Activated CD8-positive, alpha-beta T cell treated with anti-CD3 and anti-CD28 coated beads, Interleukin-2, amount 10 ng/mL, durations not matched to agents 7 days and 5 days (primary cell): ENCODE results near the gene RNF39. TPM values are rescaled to one million over a fixed set of nuclear protein-coding genes. Genes with fewer than 3 reads are reported as not detected.
A peak's percentile ranks its signal among the peaks of the same experiment; 100 is the strongest.

Experiments used
- ATAC-seq: fragments of 150-1000 bp; cut with Tn5 transposase; one replicate; pipeline ENCODE4 v1.10.0; 2021; ENCODE audit warnings: moderate library complexity
- CTCF ChIA-PET: fragments of 350-600 bp; sonication (Branson Sonifier 250); formaldehyde crosslinking; loops from one replicate; lab custom pipeline; 2021; ENCODE audit warnings: antibody characterized with exemption; lab: Charles Lee
- POLR2A ChIA-PET: fragments of 350-600 bp; sonication (Branson Sonifier 250); formaldehyde crosslinking; loops from one replicate; lab custom pipeline; 2021; ENCODE audit warnings: antibody characterized with exemption; lab: Charles Lee
- DNase-seq: peaks from one replicate; pipeline ENCODE4 v3.0.0-alpha.2; 2020
- H3K27ac Mint-ChIP-seq: one replicate; pipeline ENCODE4 v1.8.0; 2021; ENCODE audit warnings: mild to moderate bottlenecking, mixed read lengths
- H3K27me3 Mint-ChIP-seq: one replicate; pipeline ENCODE4 v1.8.0; 2021; ENCODE audit warnings: low read depth, mixed read lengths
- H3K36me3 Mint-ChIP-seq: one replicate; pipeline ENCODE4 v1.8.0; 2021; ENCODE audit warnings: low read depth, mixed read lengths
- H3K4me1 Mint-ChIP-seq: one replicate; pipeline ENCODE4 v1.8.0; 2021; ENCODE audit warnings: low read depth, mixed read lengths
- H3K4me3 Mint-ChIP-seq: one replicate; pipeline ENCODE4 v1.8.0; 2021; ENCODE audit warnings: mild to moderate bottlenecking, mixed read lengths
- H3K9me3 Mint-ChIP-seq: one replicate; pipeline ENCODE4 v1.8.0; 2022; ENCODE audit warnings: mixed read lengths; ENCODE audit not compliant: insufficient read depth
- total RNA-seq, 2 experiments: library from RNA; stranded (reverse); gene quantifications; one replicate each; pipeline ENCODE4 v1.2.3, GENCODE V29; 2021

The RNF39 gene
- total RNA-seq, 2 experiments from 2014 or later = not detected

- Mint-ChIP-seq H3K36me3 (no peaks in the 10 kb centered on the region), H3K9me3 (no peaks in the 10 kb centered on the region), H3K27me3 (peaks cover 61% of the 10 kb centered on the region), H3K27ac (no peak overlapping the region), H3K4me3 (peak overlapping the region; percentile 79), H3K4me1 (peaks cover 33% of the 10 kb centered on the region)
- ATAC-seq = no peak
- POLR2A ChIA-PET = interaction anchor here (0.9 to 1.9 kb wide), 4 partner anchors 9 to 110 kb away, joined by 4 to 10 read pairs (median 7); partner anchors contain the start of genes PPP1R11 and TRIM26
- CTCF ChIA-PET = interaction anchor here (0.6 to 5.6 kb wide), 35 partner anchors 10 to 347 kb away, joined by 3 to 248 read pairs (median 7); partner anchors contain the start of genes POLR1H, PPP1R11, TRIM26 and TRIM40
- DNase-seq = no peak
These were observed 28.3 kb upstream of the RNF39 start for GRCh38 chr6:30103872-30104179.

GRCh38 chr6:30102970-30103871 lies 27.7 kb upstream of the RNF39 start:
- ChIA-PET CTCF (interaction anchor here (0.6 to 5.6 kb wide), 42 partner anchors 9 to 826 kb away, joined by 3 to 248 read pairs (median 5); partner anchors contain the start of genes POLR1H, PPP1R11, TRIM26 and TRIM40), POLR2A (interaction anchor here (0.6 to 1.9 kb wide), 6 partner anchors 8 to 111 kb away, joined by 3 to 10 read pairs (median 6); partner anchors contain the start of genes POLR1H, PPP1R11 and TRIM26)
- Mint-ChIP-seq H3K36me3 (no peaks in the 10 kb centered on the region), H3K4me3 (peak overlapping the region; percentile 79), H3K9me3 (no peaks in the 10 kb centered on the region), H3K27me3 (peaks cover 62% of the 10 kb centered on the region), H3K4me1 (peaks cover 36% of the 10 kb centered on the region), H3K27ac (no peak overlapping the region)
- ATAC-seq = peak; percentile 83
- DNase-seq = peak; percentile 90

DNA sequence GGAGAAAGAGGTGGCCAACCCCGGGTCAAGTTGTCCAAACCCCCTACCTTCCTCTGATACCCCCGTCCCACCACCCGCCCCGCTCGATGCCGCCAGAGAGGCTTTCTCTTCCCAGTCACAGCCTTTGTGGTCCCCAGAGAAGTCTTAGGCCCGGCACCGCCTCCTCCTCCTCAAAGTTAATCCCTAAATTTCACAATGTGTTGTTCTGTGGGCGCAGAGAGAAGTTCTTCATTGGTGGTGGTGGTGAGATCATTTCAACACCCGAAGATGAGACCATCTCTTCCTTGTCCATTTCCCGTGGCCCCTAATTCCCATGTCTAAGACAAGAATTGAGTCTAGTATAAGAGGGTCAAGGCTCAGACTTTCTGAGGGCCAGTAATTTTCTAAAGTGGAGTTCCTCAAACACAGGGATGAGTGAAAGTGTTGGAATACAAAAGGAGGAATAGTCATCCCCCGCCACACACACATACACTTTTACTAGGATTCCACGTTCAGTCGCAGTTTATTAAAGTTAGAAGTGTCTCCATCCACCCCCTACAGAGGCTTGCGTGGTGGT lies 26.9 kb upstream of the RNF39 start:
- Mint-ChIP-seq H3K27ac (no peak overlapping the region), H3K4me3 (peak overlapping the region; percentile 79), H3K36me3 (no peaks in the 10 kb centered on the region), H3K9me3 (no peaks in the 10 kb centered on the region), H3K27me3 (peaks cover 62% of the 10 kb centered on the region), H3K4me1 (peaks cover 42% of the 10 kb centered on the region)
- ChIA-PET CTCF (interaction anchor here (0.6 to 5.6 kb wide), 35 partner anchors 8 to 826 kb away, joined by 3 to 248 read pairs (median 7); partner anchors contain the start of genes POLR1H, PPP1R11, TRIM26 and TRIM40), POLR2A (interaction anchor here (1.4 kb wide), 2 partner anchors 36 to 42 kb away, joined by 5 to 7 read pairs; partner anchors contain the start of genes POLR1H and PPP1R11)
- DNase-seq (no peak), ATAC-seq (peak; percentile 20)

GRCh38 chr6:30101444-30102413 lies 26.2 kb upstream of the RNF39 start:
- ChIA-PET POLR2A (interaction anchor here (0.6 to 1.4 kb wide), 4 partner anchors 31 to 1634 kb away, joined by 3 to 7 read pairs (median 4); partner anchors contain the start of genes POLR1H and PPP1R11), CTCF (interaction anchor here (0.7 to 5.6 kb wide), 12 partner anchors 10 to 253 kb away, joined by 3 to 248 read pairs (median 4); partner anchors contain the start of gene TRIM40)
- peaks cover 67% of the 10 kb centered on the region for H3K27me3 Mint-ChIP-seq
- DNase-seq (peak; percentile 58), ATAC-seq (peak; percentile 62)
- no peaks in the 10 kb centered on the region for H3K9me3 Mint-ChIP-seq
- peak overlapping the region; percentile 61 for H3K4me3 Mint-ChIP-seq
- peaks cover 45% of the 10 kb centered on the region for H3K4me1 Mint-ChIP-seq
- H3K27ac Mint-ChIP-seq = no peak overlapping the region
- no peaks in the 10 kb centered on the region for H3K36me3 Mint-ChIP-seq

DNA sequence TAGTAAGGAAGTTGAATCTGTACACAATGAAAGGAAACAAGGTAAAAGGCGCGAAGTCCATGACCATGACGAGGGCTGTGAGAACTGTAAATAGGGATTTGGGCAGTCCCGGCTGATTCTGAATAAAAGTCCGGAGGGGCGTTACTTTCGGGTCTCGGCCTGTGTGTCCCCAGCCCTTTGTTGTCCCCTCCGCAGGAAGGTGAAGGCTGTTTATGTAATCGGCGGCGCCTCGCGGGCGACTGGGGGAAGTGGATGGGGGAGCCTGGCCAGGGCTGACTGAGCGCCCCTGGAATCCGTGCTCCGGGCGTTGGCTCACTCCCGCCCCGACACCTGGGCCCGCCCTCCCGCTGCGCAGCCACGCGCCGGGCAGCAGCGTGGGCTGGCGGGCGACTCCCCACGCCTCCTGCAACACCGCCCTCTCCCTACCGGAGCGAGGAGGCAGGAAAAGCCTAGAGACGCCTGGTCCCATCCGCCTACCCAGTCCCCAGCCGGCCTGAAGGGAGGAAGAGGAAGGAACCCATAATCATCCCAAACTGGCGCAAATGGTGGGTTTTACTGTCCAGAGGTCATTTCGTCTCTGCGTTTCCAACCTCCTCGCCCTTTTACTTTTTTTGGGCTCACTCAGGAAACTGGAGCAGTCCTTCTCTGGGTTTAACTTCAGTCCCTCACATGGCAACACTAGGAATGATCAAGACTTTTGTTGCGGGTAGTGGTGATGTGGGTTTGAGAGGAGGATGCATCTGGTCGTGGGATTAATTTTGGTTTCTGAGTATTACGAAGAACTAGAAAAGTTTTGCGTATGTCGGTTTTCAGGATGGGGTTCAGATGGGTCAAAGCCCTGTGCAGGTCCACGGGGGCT lies 25.2 kb upstream of the RNF39 start:
- peak; percentile 14 for ATAC-seq
- H3K36me3 Mint-ChIP-seq = no peaks in the 10 kb centered on the region
- H3K27me3 Mint-ChIP-seq = peaks cover 65% of the 10 kb centered on the region
- H3K27ac Mint-ChIP-seq = no peak overlapping the region
- ChIA-PET POLR2A (interaction anchor here (0.6 to 1.4 kb wide), 2 partner anchors 35 to 1635 kb away, joined by 3 to 7 read pairs; partner anchors contain the start of gene PPP1R11), CTCF (interaction anchor here (1.1 to 5.6 kb wide), 4 partner anchors 30 to 252 kb away, joined by 3 to 248 read pairs (median 4); partner anchors contain the start of gene TRIM40)
- H3K9me3 Mint-ChIP-seq = no peaks in the 10 kb centered on the region
- H3K4me3 Mint-ChIP-seq = peak overlapping the region; percentile 61
- no peak for DNase-seq
- peaks cover 45% of the 10 kb centered on the region for H3K4me1 Mint-ChIP-seq

DNA sequence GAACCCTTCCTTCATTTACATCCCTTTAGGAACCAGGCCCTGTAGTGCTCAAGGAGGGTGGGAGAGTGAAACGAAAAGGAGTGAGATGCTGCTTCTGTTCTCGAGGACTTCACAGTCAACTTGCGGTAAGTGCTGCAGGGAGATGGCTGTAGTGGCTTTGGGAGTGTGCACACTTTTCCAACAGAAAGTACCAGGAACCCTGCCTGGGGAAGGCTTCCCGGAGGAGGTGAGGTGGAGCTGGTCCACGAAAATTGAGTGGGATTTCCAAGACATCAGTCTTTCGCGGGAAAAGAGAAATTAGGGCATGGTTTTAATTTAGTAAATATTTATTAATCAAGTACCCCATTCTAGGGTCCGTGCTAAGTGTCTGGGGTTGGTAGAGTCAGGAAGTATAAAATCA lies 24.6 kb upstream of the RNF39 start:
- Mint-ChIP-seq H3K27me3 (peaks cover 70% of the 10 kb centered on the region), H3K4me3 (peak overlapping the region; percentile 38), H3K9me3 (no peaks in the 10 kb centered on the region), H3K27ac (no peak overlapping the region), H3K36me3 (no peaks in the 10 kb centered on the region), H3K4me1 (peaks cover 45% of the 10 kb centered on the region)
- DNase-seq (no peak), ATAC-seq (no peak)
- ChIA-PET CTCF (no interaction called here), POLR2A (no interaction called here)

DNA sequence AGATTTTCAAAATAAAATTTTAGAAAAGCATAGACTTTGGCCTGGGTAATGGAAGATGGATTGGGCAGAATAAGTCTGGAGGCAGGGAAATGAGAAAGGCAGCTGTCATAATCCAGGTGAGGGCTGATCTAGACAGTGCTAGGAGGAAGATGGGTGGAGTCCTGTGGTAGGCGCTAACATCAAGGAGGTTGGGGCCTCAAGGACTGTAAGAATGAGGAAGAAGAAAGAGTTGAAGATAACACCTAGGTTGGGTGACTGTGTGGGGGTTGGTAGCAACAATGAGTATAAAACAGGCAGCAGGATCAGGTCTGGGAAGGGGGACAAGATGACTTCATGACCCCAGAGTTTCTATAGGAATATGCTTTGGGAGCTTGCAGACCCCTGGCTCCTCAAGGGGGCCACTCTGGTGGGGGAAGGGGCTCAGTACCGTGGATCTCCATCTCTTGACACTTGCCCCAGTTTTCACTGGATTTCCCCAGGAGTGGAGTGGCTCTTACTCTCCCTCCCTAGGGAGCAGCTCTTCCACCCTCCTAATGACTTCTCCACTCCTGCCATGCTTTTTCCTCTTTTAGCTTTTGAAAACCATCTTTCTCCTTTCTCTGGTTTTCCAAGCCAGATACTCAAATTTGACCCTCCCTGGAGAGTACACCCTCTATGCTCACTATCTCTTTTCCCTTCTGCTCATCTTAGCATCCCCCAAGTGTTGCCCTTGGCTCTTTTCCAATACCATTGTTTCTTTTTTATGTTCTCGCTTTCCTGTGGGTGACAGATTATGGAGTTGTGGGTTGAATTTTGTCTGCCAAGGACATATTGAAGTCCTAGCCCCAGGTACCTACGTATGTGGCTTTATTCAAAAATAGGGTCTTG lies 22.6 kb upstream of the RNF39 start:
- ATAC-seq (no peak), DNase-seq (no peak)
- ChIA-PET POLR2A (no interaction called here), CTCF (interaction anchor here (1.0 kb wide), 1 partner anchor 33 kb away, joined by 4 read pairs; no protein-coding TSS in a partner anchor)
- no peak overlapping the region for H3K4me3 Mint-ChIP-seq
- H3K27me3 Mint-ChIP-seq = peaks cover 70% of the 10 kb centered on the region
- no peaks in the 10 kb centered on the region for H3K36me3 Mint-ChIP-seq
- H3K9me3 Mint-ChIP-seq = no peaks in the 10 kb centered on the region
- peaks cover 39% of the 10 kb centered on the region for H3K4me1 Mint-ChIP-seq
- no peak overlapping the region for H3K27ac Mint-ChIP-seq

- ChIA-PET CTCF (interaction anchor here (0.6 to 2.4 kb wide), 3 partner anchors 34 to 335 kb away, joined by 3 to 15 read pairs (median 3); no protein-coding TSS in a partner anchor), POLR2A (no interaction called here)
- Mint-ChIP-seq H3K4me3 (no peak overlapping the region), H3K36me3 (no peaks in the 10 kb centered on the region), H3K27ac (no peak overlapping the region), H3K27me3 (peaks cover 78% of the 10 kb centered on the region), H3K4me1 (peaks cover 30% of the 10 kb centered on the region), H3K9me3 (no peaks in the 10 kb centered on the region)
- DNase-seq (no peak), ATAC-seq (no peak)
These were observed 21.3 kb upstream of the RNF39 start for GRCh38 chr6:30096829-30097228.

DNA sequence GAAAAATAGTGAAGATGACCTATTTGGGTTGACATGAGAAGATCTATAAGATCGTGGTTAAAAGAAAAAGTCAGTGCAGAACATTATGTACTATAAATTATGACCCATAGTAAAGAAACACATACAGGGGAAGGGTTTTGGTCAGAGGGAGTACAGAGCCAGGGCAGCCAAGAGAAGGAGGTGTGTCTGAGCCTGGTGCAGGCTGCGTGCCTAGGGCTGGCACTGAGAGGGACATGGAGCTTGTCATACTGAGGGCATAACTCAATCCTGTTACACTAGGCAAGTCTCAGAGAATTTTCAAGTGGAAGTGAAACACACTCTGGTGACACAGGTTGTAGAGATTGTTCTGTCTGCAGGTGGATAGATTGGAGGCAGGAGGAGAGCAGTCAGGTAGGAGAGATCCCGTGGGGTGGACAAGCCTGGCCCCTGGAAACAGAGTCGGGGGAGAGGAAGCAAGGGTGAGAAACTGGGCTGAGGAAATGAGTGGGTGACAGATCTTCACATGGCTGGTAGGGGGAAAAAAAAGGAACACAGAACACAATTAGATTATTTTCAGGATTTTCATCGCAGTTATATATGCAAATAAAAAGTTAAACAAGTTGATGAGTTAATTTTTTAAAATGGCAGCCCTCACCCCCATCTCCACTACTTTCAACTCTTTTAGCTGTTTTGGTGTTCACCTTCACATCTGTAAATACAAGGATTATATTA lies 18.5 kb upstream of the RNF39 start:
- Mint-ChIP-seq H3K4me1 (peaks cover 12% of the 10 kb centered on the region), H3K36me3 (no peaks in the 10 kb centered on the region), H3K27ac (no peak overlapping the region), H3K27me3 (peaks cover 74% of the 10 kb centered on the region), H3K9me3 (no peaks in the 10 kb centered on the region), H3K4me3 (no peak overlapping the region)
- ChIA-PET CTCF (interaction anchor here (0.7 to 2.1 kb wide), 4 partner anchors 10 to 37 kb away, joined by 3 to 13 read pairs (median 3); no protein-coding TSS in a partner anchor), POLR2A (interaction anchor here (0.9 to 2.5 kb wide), 2 partner anchors 10 to 33 kb away, joined by 3 to 8 read pairs; partner anchors contain the start of gene POLR1H)
- ATAC-seq = no peak
- peak; percentile 13 for DNase-seq
